HTERT RPE-1 (cell line): ENCODE data around the gene OSBPL6.

Source experiments
- in situ Hi-C: fragments of 300-500 bp; cut with MboI; formaldehyde crosslinking; loops from 4 replicates; pipeline ENCODE4 v1.14.3; 2020; ENCODE audit warnings: low sequenced_read_pairs

The OSBPL6 gene

GRCh38 chr2:178269438-178270224 lies 75.3 kb downstream of the OSBPL6 start:
- in situ Hi-C loops, result no loop called here

GRCh38 chr2:178270338-178270737 lies 76.0 kb downstream of the OSBPL6 start:
- in situ Hi-C loops, result no loop called here

GRCh38 chr2:178271094-178271493 lies 76.8 kb downstream of the OSBPL6 start:
- in situ Hi-C loops, result no loop called here

- in situ Hi-C loops, result no loop called here
Observed at GRCh38 chr2:178271629-178272333, 77.5 kb downstream of the OSBPL6 start.

- in situ Hi-C loops, result no loop called here
Observed at GRCh38 chr2:178273787-178274360, 79.6 kb downstream of the OSBPL6 start.

GRCh38 chr2:178275600-178275999 lies 81.3 kb downstream of the OSBPL6 start:
- in situ Hi-C loops, result no loop called here

- in situ Hi-C loops, result no loop called here
Observed at GRCh38 chr2:178277741-178278197, 83.5 kb downstream of the OSBPL6 start.

GRCh38 chr2:178279142-178279541 lies 84.8 kb downstream of the OSBPL6 start:
- in situ Hi-C loops, result no loop called here

GRCh38 chr2:178279636-178280035 lies 85.3 kb downstream of the OSBPL6 start:
- in situ Hi-C loops, result no loop called here

GRCh38 chr2:178280244-178280852 lies 86.0 kb downstream of the OSBPL6 start:
- in situ Hi-C loops, result no loop called here

- in situ Hi-C loops, result no loop called here
Observed at GRCh38 chr2:178282075-178282815, 87.9 kb downstream of the OSBPL6 start.

- in situ Hi-C loops, result no loop called here
Observed at GRCh38 chr2:178283341-178283918, 89.1 kb downstream of the OSBPL6 start.

- in situ Hi-C loops, result no loop called here
Observed at GRCh38 chr2:178284613-178285286, 90.4 kb downstream of the OSBPL6 start.

- in situ Hi-C loops, result no loop called here
Observed at GRCh38 chr2:178285287-178285615, 90.9 kb downstream of the OSBPL6 start.

GRCh38 chr2:178286636-178287035 lies 92.3 kb downstream of the OSBPL6 start:
- in situ Hi-C loops, result no loop called here

- in situ Hi-C loops, result no loop called here
Observed at GRCh38 chr2:178287652-178288344, 93.5 kb downstream of the OSBPL6 start.

GRCh38 chr2:178291703-178292102 lies 97.4 kb downstream of the OSBPL6 start:
- in situ Hi-C loops, result no loop called here

GRCh38 chr2:178292586-178292985 lies 98.3 kb downstream of the OSBPL6 start:
- in situ Hi-C loops, result no loop called here

GRCh38 chr2:178295115-178295514 lies 100.8 kb downstream of the OSBPL6 start:
- in situ Hi-C loops, result no loop called here
